ENCODE measurements around the gene PDGFRA.
A peak's percentile ranks its signal among the peaks of the same experiment; 100 is the strongest.
"Not testable (repeated sequence)": the region's sequence is repeated elsewhere in the genome, so short reads cannot be mapped to it uniquely, and the experiment has no call there.

PDGFRA gene

GRCh38 chr4:54227256-54228055, 1.6 kb upstream of the PDGFRA start:
- DNase-seq (ENCODE audit: low read depth) = peak; percentile 63

GRCh38 chr4:54228056-54228527, 1.0 kb upstream of the PDGFRA start:
- DNase-seq (ENCODE audit: low read depth) = peak; percentile 88

GRCh38 chr4:54228546-54228945, 547 bp upstream of the PDGFRA start:
- DNase-seq (ENCODE audit: low read depth) = no peak

- DNase-seq (ENCODE audit: low read depth) = no peak
These were observed 764 bp downstream of the PDGFRA start for GRCh38 chr4:54229631-54230483.

- no peak for DNase-seq (ENCODE audit: low read depth)
These were observed 1.7 kb downstream of the PDGFRA start for GRCh38 chr4:54230484-54231418.

- no peak for DNase-seq (ENCODE audit: low read depth)
These were observed 2.3 kb downstream of the PDGFRA start for GRCh38 chr4:54231419-54231767.

GRCh38 chr4:54231768-54232688, 2.9 kb downstream of the PDGFRA start:
- no peak for DNase-seq (ENCODE audit: low read depth)

- DNase-seq (ENCODE audit: low read depth) = peak; percentile 76
These were observed 4.2 kb downstream of the PDGFRA start for GRCh38 chr4:54233277-54233696.

GRCh38 chr4:54233697-54234496, 4.8 kb downstream of the PDGFRA start:
- peak; percentile 77 for DNase-seq (ENCODE audit: low read depth)

- no peak for DNase-seq (ENCODE audit: low read depth)
These were observed 5.6 kb downstream of the PDGFRA start for GRCh38 chr4:54234497-54235205.

- DNase-seq (ENCODE audit: low read depth) = peak; percentile 78
These were observed 7.2 kb downstream of the PDGFRA start for GRCh38 chr4:54236316-54236715.

GRCh38 chr4:54237770-54238169, 8.7 kb downstream of the PDGFRA start:
- no peak for DNase-seq (ENCODE audit: low read depth)

- no peak for DNase-seq (ENCODE audit: low read depth)
These were observed 9.3 kb downstream of the PDGFRA start for GRCh38 chr4:54238389-54238788.

- DNase-seq (ENCODE audit: low read depth) = not testable (repeated sequence)
These were observed 12.3 kb downstream of the PDGFRA start for GRCh38 chr4:54241268-54241823.

- not testable (repeated sequence) for DNase-seq (ENCODE audit: low read depth)
These were observed 14.4 kb downstream of the PDGFRA start for GRCh38 chr4:54243541-54243940.

GRCh38 chr4:54252312-54252711, 23.2 kb downstream of the PDGFRA start:
- DNase-seq (ENCODE audit: low read depth) = not testable (repeated sequence)

- peak; percentile 81 for DNase-seq (ENCODE audit: low read depth)
These were observed 25.2 kb downstream of the PDGFRA start for GRCh38 chr4:54254116-54254914.

- DNase-seq (ENCODE audit: low read depth) = no peak
These were observed 25.8 kb downstream of the PDGFRA start for GRCh38 chr4:54254915-54255246.

Measured in amniotic epithelial cell (primary cell).